NCI-H524 treated with DMSO at 0.1 percent for 48 hours (cell line): ENCODE data around the gene MAPRE2.
A peak's percentile ranks its signal among the peaks of the same experiment; 100 is the strongest.

Source experiments
- DNase-seq: peaks from one replicate; lab custom pipeline; 2025; lab: John Stamatoyannopoulos, UW

The MAPRE2 gene

GRCh38 chr18:35040988-35041814, at the start of gene MAPRE2:
MAPRE2 (plus strand) TSS chr18:35041413; CDS start chr18:35041540, 127 bp downstream.
- peak; percentile 78 for DNase-seq

- DNase-seq, result no peak
Measured at GRCh38 chr18:34991561-34991960, 49.7 kb upstream of the MAPRE2 start.

- DNase-seq, result no peak
Measured at GRCh38 chr18:34993289-34993688, 47.9 kb upstream of the MAPRE2 start.

GRCh38 chr18:34995746-34996145, 45.5 kb upstream of the MAPRE2 start:
- no peak for DNase-seq

DNA sequence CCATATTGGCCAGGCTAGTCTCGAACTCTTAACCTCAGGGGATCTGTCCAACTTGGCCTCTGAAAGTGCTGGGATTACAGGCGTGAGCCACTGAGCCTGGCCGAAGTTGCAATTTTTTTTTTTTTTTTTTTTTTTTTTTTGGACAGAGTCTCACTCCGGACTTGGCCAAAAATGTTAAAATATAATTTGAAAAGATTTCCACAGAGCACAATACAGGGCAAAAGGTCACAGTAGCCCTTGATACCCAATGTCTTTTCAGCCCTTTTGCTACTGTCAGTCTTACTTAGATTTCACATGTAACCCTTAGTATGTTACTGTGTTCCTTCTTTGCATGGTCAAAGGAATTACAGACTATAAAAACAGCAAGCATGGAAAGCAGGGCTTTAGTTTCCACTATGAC, 42.6 kb upstream of the MAPRE2 start:
- DNase-seq, result no peak

DNA sequence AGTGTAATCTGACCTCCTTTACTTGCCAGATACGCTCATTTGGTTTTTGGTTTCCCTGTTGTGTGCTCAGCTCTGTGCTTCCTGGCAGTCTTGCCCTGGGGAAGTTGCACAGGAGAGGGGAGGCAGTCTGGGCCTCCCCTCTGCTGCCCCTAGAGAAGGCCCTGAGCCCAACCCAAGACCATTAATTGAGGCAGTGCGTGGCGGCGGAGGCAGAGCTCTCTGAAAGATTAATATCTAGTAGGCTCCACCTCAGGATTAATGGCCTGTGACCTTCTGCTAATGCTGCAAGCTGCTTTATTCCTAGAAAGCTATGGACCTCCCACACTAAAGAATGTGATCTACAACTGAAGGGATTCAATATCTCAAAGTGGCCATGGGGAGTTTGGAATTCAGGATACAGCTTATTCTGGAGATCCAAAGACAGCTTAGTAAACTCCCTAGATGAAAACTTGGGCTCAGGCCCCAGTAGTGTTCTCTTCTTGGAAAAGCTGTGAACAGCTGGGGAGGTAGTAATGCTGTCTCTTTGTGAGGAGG, 41.4 kb upstream of the MAPRE2 start:
- peak; percentile 4 for DNase-seq

- DNase-seq, result no peak
Measured at GRCh38 chr18:35000457-35000856, 40.8 kb upstream of the MAPRE2 start.

- DNase-seq, result no peak
Measured at GRCh38 chr18:35002120-35002519, 39.1 kb upstream of the MAPRE2 start.

- DNase-seq, result peak; percentile 35
Measured at GRCh38 chr18:35005963-35006577, 35.1 kb upstream of the MAPRE2 start.

GRCh38 chr18:35010156-35010555, 31.1 kb upstream of the MAPRE2 start:
- DNase-seq, result no peak

DNA sequence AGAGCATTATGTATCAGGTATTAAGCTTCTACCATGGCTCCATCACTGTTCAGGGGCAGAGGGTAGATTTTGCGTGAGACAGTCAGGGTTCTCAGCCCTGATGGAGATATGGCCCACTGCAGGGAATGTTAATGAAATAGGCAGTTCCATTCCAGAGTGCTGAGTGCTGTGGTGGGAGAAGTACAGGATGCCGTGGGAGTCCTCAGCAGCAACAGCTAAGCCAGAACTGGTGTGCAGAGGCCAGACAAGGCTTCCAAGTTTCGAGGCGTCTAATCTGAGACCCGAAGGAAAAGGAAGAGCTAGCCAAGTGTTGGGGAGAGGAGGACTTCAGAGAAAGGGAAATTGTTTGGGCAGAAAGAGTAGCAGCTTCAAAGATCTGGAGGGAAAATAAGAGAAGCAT, 30.2 kb upstream of the MAPRE2 start:
- no peak for DNase-seq

GRCh38 chr18:35019933-35020332, 21.3 kb upstream of the MAPRE2 start:
- DNase-seq, result no peak

- peak; percentile 58 for DNase-seq
Measured at GRCh38 chr18:35022426-35023001, 18.7 kb upstream of the MAPRE2 start.

- no peak for DNase-seq
Measured at GRCh38 chr18:35024196-35024595, 17.0 kb upstream of the MAPRE2 start.

GRCh38 chr18:35024965-35025364, 16.2 kb upstream of the MAPRE2 start:
- no peak for DNase-seq

- no peak for DNase-seq
Measured at GRCh38 chr18:35026407-35027061, 14.7 kb upstream of the MAPRE2 start.

DNA sequence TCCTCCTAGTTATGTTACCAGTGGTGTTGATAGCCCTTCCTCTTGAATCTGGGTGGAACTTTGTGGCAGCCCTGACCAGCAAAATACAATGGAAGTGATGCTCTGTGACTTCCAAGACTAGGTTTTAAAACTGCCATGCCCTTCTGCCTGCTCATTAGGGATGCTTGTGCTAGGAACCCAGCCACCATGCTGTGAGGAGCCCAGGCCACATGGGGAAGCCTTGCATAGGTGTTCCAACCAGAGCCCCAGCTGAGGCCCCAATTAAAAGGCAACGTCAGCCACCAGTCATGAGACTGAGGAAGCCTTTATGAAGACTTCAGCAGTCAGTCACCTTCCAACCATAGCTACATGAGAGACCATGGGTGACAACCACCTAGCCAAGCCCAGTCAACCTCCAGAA, 14.0 kb upstream of the MAPRE2 start:
- no peak for DNase-seq

- no peak for DNase-seq
Measured at GRCh38 chr18:35028536-35028935, 12.7 kb upstream of the MAPRE2 start.

DNA sequence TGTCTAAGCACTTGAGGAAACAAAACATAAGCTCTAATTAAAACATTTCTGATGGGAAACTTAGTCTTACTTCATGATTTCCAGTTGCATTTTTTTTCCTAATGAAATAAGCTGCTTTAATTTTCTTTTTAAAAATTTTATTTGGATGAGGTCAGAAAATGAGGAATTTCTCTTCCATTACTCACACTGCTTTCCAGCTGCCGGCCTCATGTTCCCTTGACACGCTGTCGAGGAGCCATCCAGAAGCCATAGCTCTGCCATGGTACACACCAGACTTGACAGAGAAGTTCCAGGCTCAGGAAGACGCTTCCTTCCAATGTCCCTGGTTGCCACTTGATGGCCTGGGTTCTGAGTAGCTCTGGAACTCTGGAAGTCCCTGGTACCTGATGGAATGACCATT, 12.1 kb upstream of the MAPRE2 start:
- no peak for DNase-seq

DNA sequence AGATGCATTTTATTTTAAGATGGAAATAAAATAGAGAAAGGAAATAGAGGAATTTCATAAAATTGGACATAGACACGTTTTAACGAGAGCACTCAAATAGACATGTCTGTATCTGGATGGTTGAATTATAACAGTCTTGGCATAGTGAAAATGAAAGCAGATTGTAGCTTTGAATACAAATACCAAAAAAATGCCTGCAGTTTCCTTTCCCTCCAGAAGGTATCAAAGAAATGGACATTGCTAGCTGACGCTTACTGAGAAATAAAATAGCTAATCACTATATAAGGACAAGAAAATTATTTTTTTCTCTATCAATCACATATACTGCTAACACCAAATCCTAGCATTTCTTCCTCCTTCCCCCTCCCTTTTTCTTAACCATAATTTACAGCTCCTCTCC, 11.4 kb upstream of the MAPRE2 start:
- no peak for DNase-seq

- no peak for DNase-seq
Measured at GRCh38 chr18:35030277-35030989, 10.8 kb upstream of the MAPRE2 start.

DNA sequence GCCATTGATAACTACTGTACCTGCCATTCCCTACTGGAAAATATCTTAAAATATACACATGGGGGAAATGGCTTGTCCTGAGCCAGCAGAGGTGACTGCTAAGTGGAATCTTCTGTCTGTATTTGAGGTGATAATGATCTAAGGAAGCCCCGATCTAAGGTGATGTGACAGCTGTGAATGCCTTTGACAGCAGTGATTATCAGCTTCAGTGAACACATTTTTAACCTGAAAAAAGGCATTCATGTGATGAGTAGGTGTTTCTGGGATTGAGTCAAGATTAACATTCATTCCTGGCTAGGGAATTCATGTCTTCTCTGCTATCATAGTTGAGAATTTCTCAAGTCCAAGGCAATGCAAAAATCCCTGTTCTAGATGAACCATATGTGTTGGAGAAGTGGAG, 9.1 kb upstream of the MAPRE2 start:
- no peak for DNase-seq
